NCI-H187 treated with DMSO at 0.1 percent for 48 hours (cell line): ENCODE data around the gene ULK4.
"Not testable (repeated sequence)": the region's sequence is repeated elsewhere in the genome, so short reads cannot be mapped to it uniquely, and the experiment has no call there.

Experiments used
- DNase-seq: peaks from one replicate; lab custom pipeline; 2025; lab: John Stamatoyannopoulos, UW

The ULK4 gene

DNA sequence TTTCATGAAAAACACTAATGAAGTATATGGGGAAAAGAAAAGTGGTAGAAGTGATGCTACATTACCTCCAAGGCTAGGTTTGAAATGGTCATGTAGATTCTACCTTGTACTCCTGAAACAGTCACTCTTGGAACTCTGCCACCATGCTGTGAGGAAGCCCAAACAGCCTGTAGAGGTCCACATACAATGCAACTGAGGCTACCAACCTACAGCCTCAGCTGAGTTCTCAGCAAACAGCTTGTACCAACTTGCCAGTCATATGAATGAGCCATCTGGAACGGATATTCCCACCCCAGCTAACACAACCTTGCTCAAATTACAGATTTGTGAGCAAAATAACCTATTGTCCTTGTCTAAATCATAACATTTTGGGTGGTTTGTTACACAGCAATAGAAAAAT is 193.5 kb downstream of the ULK4 start:
- no peak for DNase-seq

DNA sequence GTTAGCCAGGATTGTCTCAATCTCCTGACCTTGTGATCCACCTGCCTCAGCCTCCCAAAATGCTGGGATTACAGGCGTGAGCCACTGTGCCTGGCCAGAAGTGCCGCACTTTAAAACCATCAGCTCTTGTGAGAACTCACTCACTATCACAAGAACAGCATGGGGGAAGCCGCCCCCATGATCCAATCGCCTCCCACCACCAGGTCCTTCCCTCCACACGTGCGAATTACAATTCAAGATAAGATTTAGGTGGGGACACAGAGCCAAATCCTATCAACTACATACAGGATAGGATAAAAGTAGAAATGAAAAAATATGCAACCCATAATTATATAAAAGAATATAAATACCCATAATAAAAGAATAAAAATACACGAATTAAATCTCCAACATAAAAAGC is 199.0 kb downstream of the ULK4 start:
- DNase-seq = not testable (repeated sequence)

DNA sequence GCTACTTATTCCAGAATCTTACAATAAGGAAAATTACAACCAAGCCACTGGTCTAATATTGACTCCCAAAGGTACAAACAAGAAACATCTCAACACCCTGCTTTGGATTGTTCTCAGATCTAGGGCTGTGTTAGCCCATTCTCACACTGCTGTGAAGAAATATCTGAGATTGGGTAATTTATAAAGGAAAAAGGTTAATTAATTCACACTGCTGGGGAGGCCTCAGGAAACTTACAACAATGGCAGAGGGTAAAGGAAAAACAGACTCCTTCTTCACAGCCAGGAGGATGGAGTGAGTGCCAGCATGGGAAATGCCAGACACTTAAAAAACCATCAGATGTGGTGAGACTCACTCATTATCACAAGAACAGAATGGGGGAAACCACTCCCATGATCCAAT is 208.3 kb downstream of the ULK4 start:
- no peak for DNase-seq

DNA sequence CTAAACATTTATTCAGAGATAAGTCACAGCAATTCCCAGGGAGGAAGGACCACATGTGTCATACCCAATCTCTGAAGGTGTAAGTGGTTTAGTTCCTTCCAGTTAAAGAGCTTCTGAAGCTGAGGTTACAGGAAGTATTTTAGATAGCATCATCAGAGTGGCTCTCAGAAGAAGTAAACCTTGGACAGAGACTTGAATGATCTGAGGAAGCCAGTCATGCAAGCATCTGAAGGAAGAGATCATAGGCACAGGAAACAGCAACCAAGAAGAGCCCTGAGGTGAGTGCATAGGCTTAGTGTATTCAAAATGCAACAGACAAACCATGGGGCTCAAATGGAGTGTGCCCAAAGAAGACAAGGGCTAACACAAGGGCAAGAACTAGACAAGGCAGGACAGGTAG is 210.3 kb downstream of the ULK4 start:
- no peak for DNase-seq

DNA sequence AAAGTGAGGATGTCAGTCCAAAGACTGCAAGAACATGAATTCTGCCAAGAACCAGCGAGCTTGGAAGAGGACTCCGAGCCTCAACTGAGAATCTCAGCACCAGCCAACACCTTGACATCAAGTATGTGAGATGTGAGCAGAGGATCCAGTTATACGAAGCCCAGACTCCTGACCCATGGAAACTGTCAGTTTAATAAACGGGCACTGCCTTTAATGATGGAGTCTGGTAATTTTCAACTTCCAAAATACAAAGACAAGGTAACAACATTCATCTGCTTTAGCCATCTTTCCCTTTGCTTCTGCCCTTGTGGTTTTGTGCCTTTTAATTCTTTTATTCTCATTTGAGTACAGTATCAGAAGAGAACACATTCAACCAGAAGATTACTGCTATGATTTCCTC is 211.9 kb downstream of the ULK4 start:
- DNase-seq = no peak

DNA sequence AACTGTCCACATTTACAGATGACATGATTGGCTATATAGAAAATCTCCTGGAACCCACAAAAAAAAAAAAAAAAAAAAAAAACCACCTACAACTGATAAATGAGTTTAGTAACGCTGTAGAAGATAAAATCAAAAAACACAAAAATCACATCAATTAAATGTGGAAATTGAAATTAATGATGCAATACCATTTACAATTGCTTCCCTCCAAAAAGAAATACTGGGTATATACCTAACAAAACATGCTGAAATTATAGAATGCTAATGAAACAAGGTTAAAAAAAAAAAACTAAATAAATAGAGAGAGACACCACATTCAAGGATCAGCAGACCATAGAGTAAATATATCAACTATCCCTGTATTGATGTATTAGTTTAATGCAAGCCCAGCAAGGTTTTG is 215.7 kb downstream of the ULK4 start:
- DNase-seq = no peak

DNA sequence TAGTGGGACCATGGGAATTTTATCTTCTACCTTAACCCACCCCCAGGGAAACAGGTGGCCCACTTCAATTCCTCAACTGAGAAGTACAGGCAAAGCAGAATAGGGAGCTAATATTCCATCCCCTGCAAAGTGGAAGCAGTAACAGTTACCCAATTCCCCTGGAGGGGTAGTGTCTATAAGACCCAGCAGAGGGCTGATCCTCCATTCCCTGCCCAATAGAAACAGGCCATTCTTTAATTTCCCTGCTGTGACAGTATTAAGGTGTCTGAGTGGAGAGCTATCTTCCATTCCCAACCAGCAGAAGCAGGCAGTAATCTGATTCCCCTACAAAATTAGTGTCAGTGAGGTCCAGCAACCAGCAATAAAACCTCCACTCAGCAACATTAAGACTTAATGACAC is 219.8 kb downstream of the ULK4 start:
- DNase-seq = no peak

DNA sequence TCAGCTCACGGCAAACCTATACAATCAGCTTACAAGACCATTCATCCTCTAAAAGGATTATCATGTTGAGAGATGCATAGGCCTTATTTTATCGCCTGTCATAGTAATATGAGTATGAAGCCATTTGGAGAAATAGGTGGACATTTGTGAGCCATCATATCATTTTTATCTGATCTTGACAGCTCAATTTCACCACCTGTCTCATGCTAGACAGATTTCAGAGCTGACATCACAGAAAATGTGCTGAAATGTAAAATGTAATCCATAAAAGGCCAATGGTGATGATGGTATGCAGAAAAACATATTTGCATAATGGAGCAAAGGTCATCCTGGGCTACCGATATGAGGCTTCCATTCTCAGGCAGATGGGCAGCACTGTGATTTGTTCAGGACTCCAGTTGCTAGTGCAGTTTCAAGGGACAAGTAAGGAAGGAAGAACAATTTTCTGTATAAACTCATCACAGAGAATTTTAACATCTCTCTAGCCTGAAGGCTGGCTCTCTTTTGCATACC is 221.5 kb downstream of the ULK4 start:
- DNase-seq = no peak

DNA sequence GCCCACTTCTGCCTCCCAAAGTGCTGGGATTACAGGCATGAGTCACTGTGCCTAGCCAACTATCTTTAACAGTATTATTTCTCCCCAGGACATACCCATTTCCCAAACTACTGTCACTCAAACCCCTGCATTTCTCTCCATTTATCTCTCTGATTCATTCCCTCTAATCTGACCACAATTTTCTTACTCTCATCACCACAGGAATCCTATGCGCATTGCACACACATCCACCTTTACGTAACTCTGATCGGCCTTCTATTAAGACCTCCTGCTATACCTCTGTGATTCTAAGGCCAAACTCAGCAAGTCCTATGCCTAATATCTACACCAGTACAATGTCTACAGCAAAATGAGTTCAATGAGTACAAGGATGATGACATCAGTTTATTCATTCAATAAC is 235.0 kb downstream of the ULK4 start:
- no peak for DNase-seq

DNA sequence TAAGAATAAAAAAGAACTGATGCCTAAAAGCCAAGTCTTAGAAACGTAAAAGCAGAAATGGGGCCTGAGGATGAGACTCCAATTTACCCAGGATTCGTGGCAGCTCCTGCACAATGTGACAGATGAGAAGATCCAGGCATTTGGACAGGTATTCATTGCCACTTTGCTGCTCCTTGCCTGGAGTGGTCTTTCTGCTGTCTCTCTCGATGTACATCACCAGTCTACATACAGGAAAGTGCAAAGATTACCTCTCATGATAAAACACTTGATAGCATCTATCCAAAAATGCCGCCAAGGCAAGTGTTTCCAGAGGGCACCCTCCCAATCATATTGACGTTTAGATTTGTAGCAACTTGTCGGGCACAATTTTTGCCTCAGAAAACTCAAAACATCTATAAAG is 244.3 kb downstream of the ULK4 start:
- no peak for DNase-seq

DNA sequence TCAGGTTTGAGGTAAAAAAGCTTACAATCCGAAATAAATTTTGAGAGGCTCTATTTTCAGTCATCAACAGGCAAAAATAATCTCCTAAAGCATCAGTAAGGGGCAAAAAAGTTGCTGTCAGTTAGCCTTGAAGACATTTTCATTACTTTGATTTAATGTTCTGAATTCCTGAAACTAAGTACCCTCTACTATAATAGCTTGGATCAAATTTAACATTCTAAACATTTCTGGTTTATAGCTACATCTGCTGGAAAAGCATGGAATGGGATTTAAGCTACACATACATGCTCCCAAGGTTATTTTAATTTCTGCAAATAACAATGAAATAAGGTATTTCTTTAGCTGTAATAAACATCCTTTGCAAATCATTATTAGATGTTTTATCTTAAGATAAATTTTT is 245.4 kb downstream of the ULK4 start:
- no peak for DNase-seq

DNA sequence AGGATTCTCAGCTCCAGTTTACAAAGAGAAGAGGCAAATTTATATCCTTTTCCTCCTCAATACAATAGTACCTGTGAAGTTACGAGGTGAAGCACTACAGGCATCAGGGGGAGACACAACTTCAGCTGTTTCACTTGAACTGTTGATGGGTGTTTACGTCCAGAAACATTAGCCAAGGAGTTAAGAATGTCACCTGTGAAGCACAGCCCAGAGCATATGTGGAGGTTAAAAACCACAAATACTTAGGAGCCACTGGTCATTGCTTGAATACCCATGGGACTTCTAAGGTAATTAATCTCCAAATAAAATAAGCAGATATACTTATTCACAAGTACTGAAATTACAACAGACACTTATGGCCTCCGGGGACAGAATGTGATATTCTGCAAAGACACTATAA is 246.5 kb downstream of the ULK4 start:
- no peak for DNase-seq

DNA sequence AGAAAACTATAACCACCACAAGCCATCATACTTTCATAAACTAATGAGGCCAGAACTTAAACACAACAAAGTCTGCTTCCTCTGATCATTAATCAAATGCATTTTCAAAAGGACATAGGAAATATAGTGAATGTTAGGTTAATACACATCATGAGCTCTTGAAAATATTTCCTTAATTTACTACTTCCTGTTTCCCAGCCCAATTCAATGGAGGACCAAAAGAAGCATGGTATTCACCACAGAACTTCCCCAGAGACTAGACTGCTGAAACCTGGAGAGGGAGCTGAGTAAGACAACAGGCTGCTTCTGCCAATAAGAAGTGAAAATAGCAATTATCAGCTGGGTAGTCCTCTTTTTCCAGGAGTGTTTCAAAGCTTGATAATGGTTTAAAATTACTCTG is 250.3 kb downstream of the ULK4 start:
- no peak for DNase-seq

DNA sequence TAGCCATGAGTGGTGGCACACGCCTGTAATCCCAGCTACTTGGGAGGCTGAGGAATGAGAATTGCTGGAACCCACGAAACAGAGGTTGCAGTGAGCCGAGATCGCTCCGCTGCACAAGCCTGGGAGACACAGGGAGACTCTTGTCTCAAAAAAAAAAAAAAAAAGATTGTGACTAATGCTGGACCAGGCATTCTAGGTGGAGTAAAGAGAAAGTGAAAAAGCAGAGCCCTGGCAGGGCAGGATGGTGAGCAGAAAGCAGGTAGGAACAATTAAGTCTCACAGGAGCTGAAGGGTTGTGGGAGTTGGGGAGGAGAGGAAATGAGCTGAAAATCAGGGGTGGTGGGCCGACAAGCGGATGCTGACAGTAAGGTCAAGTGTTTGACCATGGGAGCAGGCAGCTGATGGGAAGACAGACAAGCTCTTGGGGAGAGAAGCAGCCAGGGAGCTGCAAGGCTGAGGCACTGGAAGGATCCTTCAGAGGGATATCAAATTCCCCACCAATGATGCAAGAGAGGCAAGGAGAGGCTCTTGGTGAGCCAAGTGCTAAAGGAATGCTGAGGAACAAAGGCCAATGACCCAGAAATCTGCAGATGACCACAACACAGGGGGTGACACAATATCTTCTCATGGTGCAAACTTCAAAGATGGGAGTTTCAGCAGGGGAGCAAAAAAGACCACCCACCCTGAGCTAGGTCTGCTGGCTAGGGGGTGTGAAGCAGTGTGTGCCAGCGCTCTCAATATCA is 251.1 kb downstream of the ULK4 start:
- DNase-seq = no peak

DNA sequence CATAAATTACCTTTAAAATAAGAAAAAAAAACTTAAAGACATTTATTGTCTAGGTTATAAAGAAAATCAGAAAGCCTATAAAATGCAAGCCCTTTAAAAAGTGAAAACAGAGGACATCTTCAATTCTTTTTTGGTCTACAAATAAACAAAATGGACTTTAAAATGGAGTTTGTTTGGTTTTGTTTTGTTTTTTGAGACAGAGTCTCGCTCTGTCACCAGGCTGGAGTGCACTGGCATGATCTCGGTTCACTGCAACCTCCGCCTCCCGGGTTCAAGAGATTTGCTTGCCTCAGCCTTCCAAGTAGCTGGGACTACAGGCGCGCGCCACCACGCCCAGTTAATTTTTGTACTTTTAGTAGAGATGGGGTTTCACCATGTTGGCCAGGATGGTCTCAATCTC is 252.7 kb downstream of the ULK4 start:
- not testable (repeated sequence) for DNase-seq

DNA sequence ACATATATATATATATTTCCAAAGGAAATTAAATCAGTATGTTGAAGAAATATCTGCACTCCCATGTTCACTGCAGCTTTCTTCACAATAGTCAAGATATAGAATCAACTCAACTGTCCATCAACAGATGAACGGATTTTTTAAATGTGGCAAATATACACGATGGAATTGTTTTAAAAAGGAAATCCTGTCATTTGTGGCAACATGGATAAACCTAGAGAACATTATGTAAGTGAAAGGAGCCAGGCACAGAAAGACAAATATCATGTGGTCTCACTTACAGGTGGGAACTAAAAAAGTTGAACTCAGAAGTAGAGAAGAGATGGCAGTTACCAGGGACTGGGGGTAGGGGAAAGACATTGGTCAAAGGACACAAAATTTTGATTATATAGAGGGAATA is 253.7 kb downstream of the ULK4 start:
- no peak for DNase-seq

DNA sequence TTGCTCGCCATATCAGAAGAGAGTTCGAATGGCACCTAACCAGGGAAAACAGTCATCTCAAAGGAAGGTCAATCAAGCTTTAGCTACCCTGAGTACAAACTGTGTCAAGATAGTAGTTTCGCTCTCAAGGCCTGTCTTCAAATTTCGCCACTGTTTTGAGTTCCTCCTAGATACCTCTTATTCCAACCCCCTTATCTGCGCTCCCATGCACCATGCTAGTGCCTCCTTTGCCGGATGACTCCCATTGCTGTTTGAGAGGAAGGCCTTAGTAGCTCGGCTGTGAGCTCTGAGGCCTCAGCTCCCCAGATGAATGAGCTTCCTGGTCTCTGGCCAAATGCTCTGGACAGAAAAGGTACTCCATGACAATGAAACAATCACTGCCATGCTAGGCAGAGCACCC is 256.0 kb downstream of the ULK4 start:
- DNase-seq = no peak

DNA sequence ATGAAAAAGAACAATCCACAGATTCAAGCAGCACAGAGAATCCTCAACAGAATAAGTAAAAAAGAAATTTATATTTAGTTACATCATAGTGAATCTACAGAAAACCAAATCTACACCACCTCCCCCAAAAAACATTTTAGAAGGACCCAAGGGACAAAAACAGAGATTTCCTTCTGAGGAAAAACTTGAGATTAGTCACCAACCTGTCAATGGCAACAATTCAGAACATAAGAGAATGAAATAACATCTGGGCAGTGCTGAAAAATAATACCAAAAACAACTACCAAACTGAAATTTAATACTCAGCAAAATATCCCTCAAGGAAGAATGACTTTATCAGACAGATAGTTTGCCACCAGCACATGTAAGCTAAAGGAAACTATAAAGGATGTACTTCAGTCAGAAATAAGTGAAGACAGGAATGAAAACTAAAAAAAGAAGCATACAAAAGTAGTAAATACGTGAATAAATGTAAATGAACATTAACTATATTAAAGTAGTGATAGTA is 260.7 kb downstream of the ULK4 start:
- DNase-seq = no peak

DNA sequence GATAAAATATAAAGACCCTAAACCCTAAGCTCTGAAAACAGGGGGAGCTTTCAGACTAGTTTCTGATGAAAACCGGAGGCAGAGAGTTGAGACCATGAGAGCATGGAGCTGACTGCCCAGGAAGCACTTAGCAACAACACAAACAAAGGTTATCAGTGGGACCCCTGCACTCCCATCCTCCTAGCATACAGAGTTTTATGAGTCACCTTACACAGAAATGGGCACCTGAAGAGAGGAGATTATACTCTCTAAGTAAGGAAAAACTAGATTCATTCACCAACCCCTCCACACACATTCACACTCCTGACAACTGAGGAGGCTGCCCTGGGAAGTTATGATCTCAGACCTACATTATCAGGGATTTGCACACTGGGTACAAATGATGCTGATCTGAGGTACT is 261.7 kb downstream of the ULK4 start:
- DNase-seq = no peak

DNA sequence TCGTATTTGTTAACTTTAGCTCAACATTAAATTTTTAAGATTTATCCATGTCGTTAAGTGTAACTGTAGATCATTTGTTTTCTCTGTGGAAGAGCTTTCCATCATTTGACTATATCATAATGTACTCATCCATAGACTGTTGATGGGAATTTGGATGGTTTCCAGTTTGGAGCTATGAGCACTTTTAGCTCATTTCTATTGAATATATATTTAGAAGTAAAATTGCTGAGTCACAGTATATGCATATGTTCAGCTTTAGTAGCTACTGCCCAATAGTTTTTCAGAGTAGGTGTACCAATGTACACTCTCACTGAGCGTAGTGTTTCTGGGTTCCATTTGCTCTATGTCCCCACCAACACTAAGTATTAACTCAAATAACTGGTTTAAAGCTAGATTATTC is 263.0 kb downstream of the ULK4 start:
- no peak for DNase-seq

DNA sequence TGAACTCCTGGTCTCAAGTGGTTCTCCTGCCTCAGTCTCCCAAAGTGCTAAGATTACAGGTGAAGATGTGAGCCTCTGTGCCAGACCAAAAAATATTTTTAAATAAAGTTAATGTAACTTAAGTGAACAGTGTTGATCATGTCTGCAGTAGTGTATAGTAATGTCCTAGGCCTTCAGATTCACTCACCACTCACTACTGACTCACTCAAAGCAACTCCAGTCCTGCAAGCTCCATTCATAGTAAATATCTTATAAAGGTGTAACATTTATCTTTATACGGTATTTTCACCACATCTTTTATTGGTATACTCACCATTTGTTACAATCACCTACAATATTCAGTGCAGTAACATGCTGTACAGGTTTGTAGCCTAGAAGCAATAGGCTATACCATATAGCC is 264.2 kb downstream of the ULK4 start:
- no peak for DNase-seq

DNA sequence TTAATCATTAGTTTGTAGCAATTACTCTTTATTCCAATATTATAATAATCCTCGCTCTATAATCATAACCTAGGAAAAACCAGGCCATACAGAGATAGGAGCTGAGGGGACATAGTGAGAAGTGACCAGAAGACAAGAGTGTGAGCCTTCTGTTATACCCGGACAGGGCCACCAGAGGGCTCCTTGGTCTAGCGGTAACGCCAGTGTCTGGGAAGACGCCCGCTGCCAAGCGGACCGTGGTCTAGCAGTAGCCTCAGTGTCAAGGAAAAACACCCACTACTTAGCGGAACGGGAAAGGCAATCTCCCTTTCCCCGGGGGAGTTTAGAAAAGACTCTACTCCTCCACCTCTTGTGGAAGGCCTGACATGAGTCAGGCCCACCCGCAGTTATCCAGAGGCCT is 266.1 kb downstream of the ULK4 start:
- not testable (repeated sequence) for DNase-seq

DNA sequence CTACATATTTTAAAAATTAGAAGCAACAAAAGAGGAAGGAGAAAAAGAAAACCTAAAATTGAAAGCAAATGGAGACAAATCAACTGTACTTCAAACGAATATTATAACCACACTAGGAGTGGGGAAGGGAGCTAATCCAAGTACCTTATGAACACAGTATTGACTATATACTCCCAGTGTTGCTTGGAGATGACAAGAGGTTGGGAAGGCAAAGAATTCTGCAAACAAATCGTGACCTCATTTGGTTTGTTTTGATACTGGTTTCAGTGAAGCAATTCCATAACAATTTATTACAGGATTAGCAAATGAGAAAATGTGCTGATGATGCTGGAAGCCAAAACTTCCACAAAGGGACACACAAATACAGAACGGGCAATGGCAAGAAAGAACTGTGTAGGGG is 268.1 kb downstream of the ULK4 start:
- DNase-seq = no peak
